Mucosa of rectum (tissue), 2 donors: ENCODE results near the gene DUSP2.

Source experiments
- H3K27ac ChIP-seq, 2 donors: one replicate each; pipeline ENCODE4 v1.7.0; 2013; ENCODE audit warnings: inconsistent platforms in 2 of 2, low read depth in 2 of 2, low read length in 2 of 2
- H3K27me3 ChIP-seq, 2 donors: one replicate each; pipeline ENCODE4 v1.7.0; 2013; ENCODE audit warnings: low read length in 2 of 2; ENCODE audit not compliant: control insufficient read depth in 2 of 2, insufficient read depth in 2 of 2
- H3K36me3 ChIP-seq, 2 donors: one replicate each; pipeline ENCODE4 v1.7.0; 2013; ENCODE audit warnings: low read length in 2 of 2; ENCODE audit not compliant: control insufficient read depth in 2 of 2, insufficient read depth in 2 of 2
- H3K4me1 ChIP-seq, 2 donors: one replicate each; pipeline ENCODE4 v1.7.0; 2013; ENCODE audit warnings: low read length in 2 of 2, mild to moderate bottlenecking in 1 of 2; ENCODE audit not compliant: control insufficient read depth in 2 of 2, insufficient read depth in 2 of 2
- H3K4me3 ChIP-seq, 2 donors: one replicate each; pipeline ENCODE4 v1.7.0; 2013; ENCODE audit warnings: low read length in 2 of 2
- H3K9ac ChIP-seq, 2 donors: one replicate each; pipeline ENCODE4 v1.7.0; 2013; ENCODE audit warnings: low read length in 2 of 2, low read depth in 1 of 2, mild to moderate bottlenecking in 1 of 2
- H3K9me3 ChIP-seq, 2 donors: one replicate each; pipeline ENCODE4 v1.7.0; 2013; ENCODE audit warnings: low read length in 2 of 2; ENCODE audit not compliant: control insufficient read depth in 2 of 2
- donor health status: healthy.
- donor health status: Normal muscosa, but diverticular disease.

DUSP2 gene

GRCh38 chr2:96113951-96114350 lies 31.3 kb downstream of the DUSP2 start:
- Histone ChIP-seq H3K27me3 (peaks cover 3 to 5% of the 10 kb centered on the region in 2 donors), H3K27ac (no peak overlapping the region), H3K9ac (no peak overlapping the region), H3K9me3 (no peaks in the 10 kb centered on the region), H3K4me3 (no peak overlapping the region), H3K36me3 (no peaks in the 10 kb centered on the region), H3K4me1 (peaks cover 3 to 5% of the 10 kb centered on the region in 2 donors)

GRCh38 chr2:96113367-96113677 lies 31.9 kb downstream of the DUSP2 start:
- Histone ChIP-seq H3K27me3 (peaks cover 3 to 5% of the 10 kb centered on the region in 2 donors), H3K9me3 (no peaks in the 10 kb centered on the region), H3K36me3 (no peaks in the 10 kb centered on the region), H3K27ac (no peak overlapping the region), H3K4me3 (no peak overlapping the region), H3K4me1 (peaks cover 3 to 5% of the 10 kb centered on the region in 2 donors), H3K9ac (no peak overlapping the region)

DNA sequence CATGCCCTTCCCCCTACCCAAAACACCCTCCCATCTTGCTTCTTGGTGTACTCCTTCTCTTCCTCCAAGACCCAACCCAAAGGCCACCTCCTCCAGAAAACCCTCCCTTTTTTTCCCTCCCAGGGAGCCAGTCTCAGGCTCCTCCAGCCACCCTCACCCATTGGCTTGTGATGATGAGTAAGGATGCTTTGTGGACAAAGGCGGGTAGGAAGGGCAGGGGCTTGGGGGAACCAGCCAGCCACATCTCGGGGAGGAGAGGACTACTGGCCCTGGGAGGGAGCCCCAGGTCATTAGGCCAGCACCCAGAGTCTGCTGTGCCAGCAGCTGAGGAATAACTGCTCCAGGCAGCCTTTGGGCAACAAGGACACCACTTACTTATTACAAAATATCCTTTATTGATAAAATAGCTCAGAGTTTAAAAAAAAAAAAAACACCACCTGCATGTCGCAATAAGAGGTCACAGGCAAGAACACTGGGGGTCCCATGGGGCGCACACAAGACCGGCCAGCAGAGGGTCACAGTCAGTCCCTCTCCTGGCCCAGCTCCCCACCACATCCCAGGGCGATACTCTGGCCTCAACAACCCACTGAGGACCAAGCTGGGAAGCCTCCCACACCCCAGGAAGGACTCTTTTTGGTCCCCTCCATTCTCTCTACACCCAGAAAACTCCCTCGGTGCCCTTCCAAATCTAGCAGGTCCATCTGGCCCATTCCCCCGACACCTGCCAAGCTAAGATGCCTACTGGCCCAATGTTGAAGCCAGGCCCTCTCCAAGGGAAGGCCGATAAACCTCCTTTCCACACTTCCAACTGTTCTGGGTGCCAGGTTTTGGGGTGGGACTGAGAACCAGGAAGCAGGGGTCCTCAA lies 32.5 kb downstream of the DUSP2 start:
- Histone ChIP-seq H3K9me3 (no peaks in the 10 kb centered on the region), H3K9ac (no peak overlapping the region), H3K4me3 (no peak overlapping the region), H3K4me1 (peaks cover 3 to 5% of the 10 kb centered on the region in 2 donors), H3K27ac (no peak overlapping the region), H3K36me3 (no peaks in the 10 kb centered on the region), H3K27me3 (peaks cover 3 to 5% of the 10 kb centered on the region in 2 donors)

DNA sequence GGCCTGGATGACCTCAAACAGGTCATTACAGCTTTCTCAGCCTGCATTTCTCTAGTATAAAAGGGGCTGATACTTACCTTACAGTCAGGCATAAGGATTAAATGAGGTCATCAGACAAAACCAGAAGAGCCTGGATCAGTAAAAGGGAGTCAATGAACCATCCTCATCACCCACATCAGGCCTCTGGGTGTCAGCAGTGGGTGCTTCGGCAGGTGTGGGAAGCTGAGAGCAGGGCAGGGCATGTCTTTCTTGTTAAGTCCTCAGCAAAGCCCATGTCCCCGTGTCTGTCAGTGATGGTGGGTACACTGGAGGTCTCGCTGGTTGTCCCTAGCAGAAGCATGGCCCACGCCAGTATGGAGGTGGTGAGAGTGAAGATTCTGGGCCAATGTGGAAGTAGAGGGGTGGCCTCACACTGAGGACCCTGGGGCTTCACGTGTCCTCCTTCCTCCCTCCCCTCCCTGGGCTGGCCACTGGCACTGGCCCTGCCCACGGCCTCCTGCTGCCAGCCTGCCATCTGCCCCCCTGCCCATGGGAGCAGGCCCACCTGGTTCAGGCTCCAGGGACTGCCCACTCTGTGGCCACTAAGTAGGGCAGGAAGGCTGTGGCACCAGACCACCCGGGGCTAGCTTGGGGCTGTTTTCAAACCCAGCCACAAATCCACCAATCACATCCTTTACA lies 33.3 kb downstream of the DUSP2 start:
- H3K9me3 ChIP-seq, result no peaks in the 10 kb centered on the region
- no peak overlapping the region for H3K9ac ChIP-seq
- no peaks in the 10 kb centered on the region for H3K4me1 ChIP-seq
- peaks cover 0 to 2% of the 10 kb centered on the region in 2 donors for H3K27me3 ChIP-seq
- H3K36me3 ChIP-seq, result no peaks in the 10 kb centered on the region
- H3K27ac ChIP-seq, result no peak overlapping the region
- no peak overlapping the region for H3K4me3 ChIP-seq

DNA sequence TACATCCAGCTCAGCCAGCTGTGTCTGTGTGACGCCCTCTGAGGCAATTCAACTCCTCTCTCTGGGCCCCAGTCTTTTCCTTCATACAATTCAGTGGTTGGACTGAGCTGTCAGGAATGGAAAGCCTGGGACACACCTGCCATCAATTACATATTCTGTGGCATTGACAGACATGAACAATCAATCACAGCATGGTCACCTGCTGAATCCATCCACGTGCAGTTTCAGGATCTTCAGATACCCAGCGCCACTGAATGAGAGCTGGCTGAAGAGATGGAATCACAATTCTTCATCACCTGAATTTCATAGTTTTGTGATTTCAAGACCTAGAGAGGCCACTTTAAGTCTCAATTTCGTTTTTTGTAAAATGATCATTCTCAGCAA lies 34.0 kb downstream of the DUSP2 start:
- Histone ChIP-seq H3K27ac (no peak overlapping the region), H3K27me3 (peaks cover 0 to 2% of the 10 kb centered on the region in 2 donors), H3K4me3 (no peak overlapping the region)

DNA sequence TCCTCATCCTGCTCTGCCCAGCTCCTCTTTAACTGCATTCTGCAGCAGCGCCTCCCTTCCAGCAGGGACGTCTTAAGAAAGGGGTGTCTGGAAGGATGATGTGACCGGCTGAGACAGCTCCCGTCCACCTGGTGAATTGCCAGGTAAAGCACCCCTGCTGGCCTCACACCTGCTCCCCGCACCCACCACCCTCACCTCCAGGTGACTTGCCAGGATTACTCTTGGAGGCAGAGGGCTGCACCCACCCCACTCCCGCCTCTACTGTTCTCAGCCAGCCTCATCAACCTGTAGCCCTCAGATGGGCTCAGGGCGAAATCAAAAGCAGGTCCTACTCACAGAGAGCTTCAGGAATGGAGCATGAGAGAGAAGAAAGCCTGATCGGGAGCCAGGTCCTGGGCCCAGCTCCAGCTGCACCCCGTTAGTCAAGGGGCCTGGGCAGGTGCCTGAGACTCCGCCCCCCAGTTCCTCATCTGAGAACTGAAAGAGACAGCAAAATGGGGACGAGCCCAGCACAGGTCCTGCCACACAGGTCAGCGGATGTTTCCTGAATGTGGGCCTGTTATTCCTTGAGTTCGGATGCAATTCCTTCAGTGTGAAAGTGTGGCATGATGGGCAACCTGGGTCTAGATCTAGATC lies 34.5 kb downstream of the DUSP2 start:
- no peaks in the 10 kb centered on the region for H3K36me3 ChIP-seq
- peaks cover 0 to 3% of the 10 kb centered on the region in 2 donors for H3K9me3 ChIP-seq
- no peak overlapping the region for H3K4me3 ChIP-seq
- H3K27me3 ChIP-seq, result no peaks in the 10 kb centered on the region
- no peak overlapping the region for H3K9ac ChIP-seq
- no peaks in the 10 kb centered on the region for H3K4me1 ChIP-seq
- no peak overlapping the region for H3K27ac ChIP-seq

More for the DNA sequence above, 34.0 kb downstream of the DUSP2 start:
- H3K4me1 ChIP-seq, result no peaks in the 10 kb centered on the region
- no peak overlapping the region for H3K9ac ChIP-seq
- no peaks in the 10 kb centered on the region for H3K9me3 ChIP-seq
- no peaks in the 10 kb centered on the region for H3K36me3 ChIP-seq

- no peak overlapping the region for H3K4me3 ChIP-seq
- H3K9ac ChIP-seq, result no peak overlapping the region
- H3K4me1 ChIP-seq, result no peaks in the 10 kb centered on the region
- H3K27me3 ChIP-seq, result no peaks in the 10 kb centered on the region
- no peak overlapping the region for H3K27ac ChIP-seq
- no peaks in the 10 kb centered on the region for H3K36me3 ChIP-seq
- H3K9me3 ChIP-seq, result peaks cover 0 to 9% of the 10 kb centered on the region in 2 donors
Measured at GRCh38 chr2:96109931-96110511, 35.2 kb downstream of the DUSP2 start.

GRCh38 chr2:96109361-96109680 lies 35.9 kb downstream of the DUSP2 start:
- H3K4me1 ChIP-seq, result no peaks in the 10 kb centered on the region
- no peak overlapping the region for H3K4me3 ChIP-seq
- no peaks in the 10 kb centered on the region for H3K36me3 ChIP-seq
- no peak overlapping the region for H3K27ac ChIP-seq
- H3K9ac ChIP-seq, result no peak overlapping the region
- no peaks in the 10 kb centered on the region for H3K27me3 ChIP-seq
- peaks cover 0 to 11% of the 10 kb centered on the region in 2 donors for H3K9me3 ChIP-seq

DNA sequence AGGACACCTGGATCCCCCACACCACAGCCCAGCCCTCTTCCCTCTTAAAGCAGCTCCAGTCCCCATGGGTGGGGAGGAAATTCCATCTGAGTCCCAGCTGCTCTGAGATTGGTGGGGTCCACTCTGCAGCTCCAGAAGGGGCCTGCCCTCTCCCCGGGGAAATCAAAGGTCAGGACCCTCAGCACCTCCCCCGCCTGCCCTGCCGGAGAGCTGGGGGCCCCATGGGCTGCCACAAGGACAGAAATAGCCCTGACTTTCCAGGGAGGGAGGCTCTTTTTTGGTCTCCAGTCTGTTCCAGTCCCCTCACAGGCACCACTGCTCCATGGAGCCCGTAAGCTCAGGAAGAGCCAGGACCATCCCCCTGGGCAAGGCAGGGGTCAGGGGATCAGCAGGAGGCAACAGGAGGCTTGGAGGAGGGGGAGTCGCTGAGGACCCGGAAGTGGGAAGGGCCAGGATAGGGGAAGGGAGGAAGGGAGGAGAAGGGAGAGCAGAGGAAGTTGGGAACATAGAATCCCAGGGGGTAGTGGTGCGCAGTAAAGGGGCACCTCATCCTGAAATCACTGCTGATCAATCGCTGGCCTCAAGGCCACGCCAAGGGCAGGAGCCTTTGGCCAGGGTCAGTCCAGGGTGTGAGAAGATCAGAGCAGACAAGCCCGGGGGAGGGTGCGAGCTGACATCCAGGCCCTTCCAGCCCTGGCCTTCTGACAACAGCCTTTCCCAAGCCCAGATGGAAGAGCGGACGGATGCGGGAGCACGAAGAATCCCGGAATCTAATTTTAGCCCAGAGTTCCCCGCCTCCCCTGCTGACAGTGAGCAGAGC lies 36.5 kb downstream of the DUSP2 start:
- Histone ChIP-seq H3K9me3 (peaks cover 0 to 11% of the 10 kb centered on the region in 2 donors), H3K4me3 (no peak overlapping the region), H3K27ac (no peak overlapping the region), H3K9ac (no peak overlapping the region), H3K36me3 (no peaks in the 10 kb centered on the region), H3K27me3 (no peaks in the 10 kb centered on the region), H3K4me1 (no peaks in the 10 kb centered on the region)
